HEK293 (cell line): ENCODE data around the gene NUDT21.

ENCODE experiments used
- ZNF561 ChIP-seq: fragments of 450-650 bp; IDR thresholded peaks from 2 replicates; pipeline ENCODE4 v1.5.1; 2018; ENCODE audit warnings: missing biosample characterization, missing genetic modification characterization, borderline replicate concordance
- ZNF658 ChIP-seq: fragments of 450-650 bp; formaldehyde crosslinking; IDR thresholded peaks from 2 replicates; pipeline ENCODE4; 2016; ENCODE audit warnings: missing biosample characterization, missing genetic modification characterization
- ZNF776 ChIP-seq: fragments of 450-650 bp; formaldehyde crosslinking; IDR thresholded peaks from 2 replicates; pipeline ENCODE4 v1.5.0; 2017; ENCODE audit warnings: missing biosample characterization, missing genetic modification characterization, borderline replicate concordance
- TF ChIP-seq, protein P1 (sequence below): fragments of 450-650 bp; formaldehyde crosslinking; IDR thresholded peaks from 2 replicates; pipeline ENCODE4 v1.5.1; 2016; ENCODE audit warnings: missing biosample characterization, missing genetic modification characterization

DNA sequence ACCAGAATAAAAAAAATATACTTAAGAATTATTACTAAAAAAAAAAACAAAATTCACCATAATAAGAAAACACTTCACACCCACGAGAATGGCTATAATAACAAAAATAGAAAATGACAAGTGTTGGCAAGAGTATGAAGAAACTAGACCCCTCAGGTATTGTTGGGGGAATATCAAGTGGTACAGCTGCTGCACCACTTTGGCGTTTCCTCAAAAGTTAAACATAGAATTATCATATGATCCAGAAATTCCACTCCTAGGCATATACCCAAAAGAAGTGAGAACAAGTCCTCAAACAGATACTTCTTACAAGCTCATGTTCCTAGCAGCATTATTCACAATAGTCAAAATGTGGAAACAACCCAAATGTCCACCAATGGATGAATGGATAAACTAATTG is 52.1 kb downstream of the NUDT21 start:
- TF ChIP-seq, protein P1, sequence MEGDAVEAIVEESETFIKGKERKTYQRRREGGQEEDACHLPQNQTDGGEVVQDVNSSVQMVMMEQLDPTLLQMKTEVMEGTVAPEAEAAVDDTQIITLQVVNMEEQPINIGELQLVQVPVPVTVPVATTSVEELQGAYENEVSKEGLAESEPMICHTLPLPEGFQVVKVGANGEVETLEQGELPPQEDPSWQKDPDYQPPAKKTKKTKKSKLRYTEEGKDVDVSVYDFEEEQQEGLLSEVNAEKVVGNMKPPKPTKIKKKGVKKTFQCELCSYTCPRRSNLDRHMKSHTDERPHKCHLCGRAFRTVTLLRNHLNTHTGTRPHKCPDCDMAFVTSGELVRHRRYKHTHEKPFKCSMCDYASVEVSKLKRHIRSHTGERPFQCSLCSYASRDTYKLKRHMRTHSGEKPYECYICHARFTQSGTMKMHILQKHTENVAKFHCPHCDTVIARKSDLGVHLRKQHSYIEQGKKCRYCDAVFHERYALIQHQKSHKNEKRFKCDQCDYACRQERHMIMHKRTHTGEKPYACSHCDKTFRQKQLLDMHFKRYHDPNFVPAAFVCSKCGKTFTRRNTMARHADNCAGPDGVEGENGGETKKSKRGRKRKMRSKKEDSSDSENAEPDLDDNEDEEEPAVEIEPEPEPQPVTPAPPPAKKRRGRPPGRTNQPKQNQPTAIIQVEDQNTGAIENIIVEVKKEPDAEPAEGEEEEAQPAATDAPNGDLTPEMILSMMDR (tag by site-specific recombination) = no peak
- TF ChIP-seq ZNF658 (tag by site-specific recombination) (no peak), ZNF561 (no peak), ZNF776 (no peak)
